Left lung (tissue), 10 donors: ENCODE data around the gene HPSE2. TPM values are rescaled to one million over a fixed set of nuclear protein-coding genes. Genes with fewer than 3 reads are reported as not detected.
A peak's percentile ranks its signal among the peaks of the same experiment; 100 is the strongest.
"Not testable (repeated sequence)": the region's sequence is repeated elsewhere in the genome, so short reads cannot be mapped to it uniquely, and the experiment has no call there.

ENCODE experiments used
- ATAC-seq: fragments of 200-7000 bp; cut with Tn5 transposase; one replicate; pipeline ENCODE4 v1.9.1; 2020; ENCODE audit warnings: moderate library complexity
- DNase-seq, 4 donors: peaks; one replicate each; pipeline ENCODE4 v3.0.0-alpha.2; 2013 to 2020
- H3K27ac ChIP-seq, 2 donors: fragments of 200-600 bp; sonication (generic) in 1 of 2; one replicate each; pipeline versions ENCODE4 v1.5.0 to v1.8.0; 2020 to 2021
- H3K27me3 ChIP-seq, 2 donors: fragments of 200-600 bp; sonication (generic) in 1 of 2; one replicate each; pipeline versions ENCODE4 v1.5.0 to v1.8.0; 2020 to 2021
- H3K36me3 ChIP-seq, 2 donors: fragments of 200-600 bp; sonication (generic) in 1 of 2; one replicate each; pipeline versions ENCODE4 v1.5.0 to v1.8.0; 2020 to 2021
- H3K4me1 ChIP-seq, 2 donors: fragments of 200-600 bp; one replicate each; pipeline ENCODE4 v1.8.0; 2021
- H3K4me3 ChIP-seq, 2 donors: fragments of 200-600 bp; sonication (generic) in 1 of 2; one replicate each; pipeline versions ENCODE4 v1.5.0 to v1.8.0; 2020 to 2021; ENCODE audit warnings: mild to moderate bottlenecking in 1 of 2
- H3K9me3 ChIP-seq, 2 donors: fragments of 200-600 bp; sonication (generic) in 1 of 2; one replicate each; pipeline versions ENCODE4 v1.5.0 to v1.8.0; 2020 to 2021
- intact Hi-C, 2 donors: fragments of 100-400 bp; cut with DNase I; formaldehyde crosslinking; loops; one replicate each; pipeline versions ENCODE4 v1.11.2 to v1.14.2; 2022
- polyA plus RNA-seq, 6 donors: library from polyadenylated mRNA; unstranded; fragments of 120-200 nt; gene quantifications; one replicate each; pipeline ENCODE4 v1.2.1, GENCODE V29; 2013; ENCODE audit not compliant: insufficient read length in 6 of 6
- total RNA-seq, 2 donors: library from RNA; stranded (reverse); fragmentation: NEBNext Ultra II Directional; extraction: Animal tissue kit (Norgen Biotek cat#: 25700); gene quantifications; one replicate each; pipeline ENCODE4 v1.2.1, GENCODE V29; 2021
- TF ChIP-seq, protein P1 (sequence below), 2 donors: fragments of 200-600 bp; sonication (generic) in 1 of 2; IDR thresholded peaks; one replicate each; pipeline versions ENCODE4 v1.5.0 to v1.8.0; 2021; ENCODE audit warnings: antibody characterized with exemption in 2 of 2
- donor health status: DM: no; HTN: yes; CAD: no.
- donor health status: DM: no; HTN: no; CAD: no.

Gene HPSE2
- total and polyA plus RNA-seq, 8 donors, result 0.50 to 20.4 (median 12.1) TPM

DNA sequence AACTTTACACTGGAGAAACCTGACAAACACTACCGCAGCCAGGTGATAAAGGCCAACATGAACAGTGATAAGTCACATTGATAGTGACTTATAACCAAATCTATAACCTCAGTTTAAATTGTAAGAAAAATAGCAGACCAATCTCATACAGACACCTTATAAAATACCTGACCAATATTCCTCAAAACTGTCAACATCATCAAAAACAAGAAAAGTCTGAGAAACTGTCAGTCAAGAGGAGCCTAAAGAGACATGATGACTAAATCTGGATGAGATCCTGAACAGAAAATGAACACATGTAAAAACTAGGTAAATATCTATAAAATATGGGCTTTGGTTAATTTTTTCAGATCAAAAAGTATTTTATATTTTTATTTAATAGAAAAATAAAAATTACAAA lies 233.3 kb downstream of the HPSE2 start:
- TF ChIP-seq, protein P1, sequence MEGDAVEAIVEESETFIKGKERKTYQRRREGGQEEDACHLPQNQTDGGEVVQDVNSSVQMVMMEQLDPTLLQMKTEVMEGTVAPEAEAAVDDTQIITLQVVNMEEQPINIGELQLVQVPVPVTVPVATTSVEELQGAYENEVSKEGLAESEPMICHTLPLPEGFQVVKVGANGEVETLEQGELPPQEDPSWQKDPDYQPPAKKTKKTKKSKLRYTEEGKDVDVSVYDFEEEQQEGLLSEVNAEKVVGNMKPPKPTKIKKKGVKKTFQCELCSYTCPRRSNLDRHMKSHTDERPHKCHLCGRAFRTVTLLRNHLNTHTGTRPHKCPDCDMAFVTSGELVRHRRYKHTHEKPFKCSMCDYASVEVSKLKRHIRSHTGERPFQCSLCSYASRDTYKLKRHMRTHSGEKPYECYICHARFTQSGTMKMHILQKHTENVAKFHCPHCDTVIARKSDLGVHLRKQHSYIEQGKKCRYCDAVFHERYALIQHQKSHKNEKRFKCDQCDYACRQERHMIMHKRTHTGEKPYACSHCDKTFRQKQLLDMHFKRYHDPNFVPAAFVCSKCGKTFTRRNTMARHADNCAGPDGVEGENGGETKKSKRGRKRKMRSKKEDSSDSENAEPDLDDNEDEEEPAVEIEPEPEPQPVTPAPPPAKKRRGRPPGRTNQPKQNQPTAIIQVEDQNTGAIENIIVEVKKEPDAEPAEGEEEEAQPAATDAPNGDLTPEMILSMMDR (IDR thresholded peaks at IDR 0.05), result no peak
- H3K4me3 ChIP-seq, result no peak overlapping the region
- no peak overlapping the region for H3K27ac ChIP-seq
- no peaks in the 10 kb centered on the region for H3K4me1 ChIP-seq
- no peak for ATAC-seq
- no peaks in the 10 kb centered on the region for H3K36me3 ChIP-seq
- DNase-seq, result no peak
- no peaks in the 10 kb centered on the region for H3K27me3 ChIP-seq
- intact Hi-C loops, result no loop called here
- H3K9me3 ChIP-seq, result peaks cover 0 to 40% of the 10 kb centered on the region in 2 donors

DNA sequence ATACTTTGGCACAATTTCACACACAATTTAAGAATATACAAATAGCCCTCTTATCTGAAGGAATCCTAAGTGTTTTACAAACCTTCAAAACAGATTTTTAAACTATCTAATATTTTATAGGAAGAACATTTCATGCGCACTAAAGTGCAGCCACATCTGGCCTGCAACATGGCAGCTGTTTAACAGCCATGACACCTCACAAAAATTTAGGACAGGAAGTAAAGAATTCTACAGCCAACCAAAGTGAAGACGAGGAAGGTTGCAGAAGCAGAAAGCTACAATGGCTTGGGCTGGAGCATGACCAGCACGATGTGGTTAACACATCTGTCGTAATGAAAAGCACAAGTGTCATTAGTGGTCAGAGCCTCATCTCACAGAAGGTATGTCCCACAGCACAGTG lies 238.1 kb downstream of the HPSE2 start:
- Histone ChIP-seq H3K4me3 (no peak overlapping the region), H3K27me3 (no peaks in the 10 kb centered on the region), H3K4me1 (no peaks in the 10 kb centered on the region), H3K27ac (no peak overlapping the region), H3K9me3 (no peaks in the 10 kb centered on the region), H3K36me3 (no peaks in the 10 kb centered on the region)
- intact Hi-C loops, result no loop called here
- ATAC-seq, result no peak
- peak in 2 of 4 donors; percentile 36 to 78 for DNase-seq
- TF ChIP-seq, protein P1 (IDR thresholded peaks at IDR 0.05), result no peak

DNA sequence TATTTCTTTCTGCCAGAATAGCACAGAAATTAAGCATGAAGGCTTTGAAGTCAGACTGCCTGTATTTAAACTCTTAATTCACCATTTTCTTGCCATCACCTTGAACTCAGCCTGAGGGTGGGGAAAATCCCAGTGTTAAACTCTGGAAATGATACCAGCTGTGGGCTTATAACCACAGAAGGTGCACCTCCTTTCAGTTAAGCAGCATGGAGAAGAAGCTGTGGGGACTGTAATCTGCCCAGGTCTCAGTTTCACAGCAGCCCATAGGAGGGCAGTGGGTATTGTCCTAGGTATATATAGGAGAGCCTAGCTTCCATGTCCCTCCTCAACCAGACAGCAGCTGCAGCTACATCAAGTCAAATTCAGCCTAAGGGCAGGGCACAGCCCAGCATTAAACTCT lies 241.6 kb downstream of the HPSE2 start:
- Histone ChIP-seq H3K27ac (no peak overlapping the region), H3K4me1 (no peaks in the 10 kb centered on the region), H3K9me3 (no peaks in the 10 kb centered on the region), H3K36me3 (no peaks in the 10 kb centered on the region), H3K27me3 (no peaks in the 10 kb centered on the region), H3K4me3 (no peak overlapping the region)
- ATAC-seq (no peak), DNase-seq (no peak)
- TF ChIP-seq, protein P1 (IDR thresholded peaks at IDR 0.05), result no peak
- intact Hi-C loops, result no loop called here

DNA sequence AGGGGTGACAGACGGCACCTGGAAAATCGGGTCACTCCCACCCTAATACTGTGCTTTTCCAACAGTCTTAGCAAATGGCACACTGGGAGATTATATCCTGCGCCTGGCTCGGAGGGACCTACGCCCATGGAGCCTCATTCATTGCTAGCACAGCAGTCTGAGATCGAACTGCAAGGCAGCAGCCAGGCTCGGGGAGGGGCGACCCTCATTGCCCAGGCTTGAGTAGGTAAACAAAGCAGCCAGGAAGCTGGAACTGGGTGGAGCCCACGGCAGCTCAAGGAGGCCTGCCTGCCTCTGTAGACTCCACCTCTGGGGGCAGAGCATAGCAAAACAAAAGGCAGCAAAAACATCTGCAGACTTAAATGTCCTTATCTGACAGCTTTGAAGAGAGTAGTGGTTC lies 251.9 kb downstream of the HPSE2 start:
- H3K4me3 ChIP-seq, intact Hi-C loops, H3K27me3 ChIP-seq, H3K36me3 ChIP-seq, H3K9me3 ChIP-seq, DNase-seq, ATAC-seq, H3K4me1 ChIP-seq, H3K27ac ChIP-seq: not testable (repeated sequence)

DNA sequence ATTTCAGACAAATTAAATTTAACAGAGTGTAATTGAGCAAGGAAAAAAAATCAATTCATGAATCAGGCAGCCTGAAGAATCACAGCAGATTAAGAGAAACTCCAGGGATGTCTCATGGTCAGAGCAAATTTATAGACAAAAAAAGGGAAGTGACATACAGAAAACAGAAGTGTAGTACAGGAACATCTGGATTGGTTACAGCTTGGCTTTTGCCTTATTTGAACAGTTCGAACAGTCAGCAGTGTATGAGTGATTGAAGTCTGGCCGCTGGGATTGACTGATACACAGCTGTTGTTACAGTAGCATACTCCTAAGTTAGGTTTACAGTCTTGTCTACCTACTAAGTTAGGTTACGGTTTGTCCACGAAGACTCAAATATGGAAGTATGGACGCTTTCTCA lies 255.3 kb downstream of the HPSE2 start:
- ATAC-seq, result no peak
- no peak overlapping the region for H3K4me3 ChIP-seq
- TF ChIP-seq, protein P1 (IDR thresholded peaks at IDR 0.05), result no peak
- H3K27ac ChIP-seq, result no peak overlapping the region
- H3K27me3 ChIP-seq, result no peaks in the 10 kb centered on the region
- no peaks in the 10 kb centered on the region for H3K4me1 ChIP-seq
- no peaks in the 10 kb centered on the region for H3K36me3 ChIP-seq
- DNase-seq, result no peak
- H3K9me3 ChIP-seq, result peaks cover 0 to 6% of the 10 kb centered on the region in 2 donors
- intact Hi-C loops, result no loop called here

DNA sequence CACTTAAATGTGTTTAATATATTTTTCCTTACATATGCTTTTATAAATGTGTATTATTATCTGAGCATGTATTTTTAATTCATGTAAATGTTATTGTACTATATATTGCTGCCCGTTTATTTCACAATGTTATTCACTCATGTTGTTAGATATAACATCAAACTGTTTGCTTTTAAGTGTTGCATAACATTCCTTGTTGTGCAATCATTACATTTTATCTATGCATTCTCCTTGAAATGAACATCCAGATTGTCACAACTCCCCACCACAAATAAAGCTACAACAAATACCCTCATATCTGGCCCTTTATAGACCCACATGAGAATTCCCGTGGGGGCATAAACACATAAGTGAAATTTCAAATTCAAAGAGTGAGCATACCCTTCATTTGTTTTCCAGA lies 264.2 kb downstream of the HPSE2 start:
- Histone ChIP-seq H3K27ac (no peak overlapping the region), H3K36me3 (no peaks in the 10 kb centered on the region), H3K4me1 (no peaks in the 10 kb centered on the region), H3K4me3 (no peak overlapping the region), H3K27me3 (no peaks in the 10 kb centered on the region), H3K9me3 (no peaks in the 10 kb centered on the region)
- TF ChIP-seq, protein P1 (IDR thresholded peaks at IDR 0.05), result no peak
- peak in 2 of 4 donors; percentile 71 to 79 for DNase-seq
- no peak for ATAC-seq
- intact Hi-C loops, result no loop called here
